IMR-90 (cell line): ENCODE measurements around the gene MRTFA. TPM values are rescaled to one million over a fixed set of nuclear protein-coding genes. Genes with fewer than 3 reads are reported as not detected.
A peak's percentile ranks its signal among the peaks of the same experiment; 100 is the strongest.

ENCODE experiments used
- ATAC-seq: fragments of 200-7000 bp; cut with Tn5 transposase; 2 replicates; pipeline ENCODE4 v1.9.1; 2020; ENCODE audit warnings: low read depth, mild to moderate bottlenecking, moderate library complexity
- BruUV-seq: library from RNA; stranded (reverse); fragments of 400-500 nt; replicated peaks from 2 replicates; lab custom pipeline; 2021; lab: Mats Ljungman, UMichigan
- CTCF ChIA-PET: fragments of 300-600 bp; formaldehyde crosslinking; extraction: SDS; loops from one replicate; lab custom pipeline; 2021; ENCODE audit warnings: antibody characterized with exemption; lab: Yijun Ruan, JAX
- POLR2A ChIA-PET: fragments of 300-600 bp; sonication (Branson Sonifier 250); formaldehyde crosslinking; loops from one replicate; lab custom pipeline; 2022; ENCODE audit warnings: antibody characterized with exemption; ENCODE audit not compliant: unreplicated experiment; lab: Charles Lee
- DNase-seq: peaks from one replicate; pipeline ENCODE4 v3.0.0; 2013
- H2AFZ ChIP-seq: replicated peaks from 2 replicates; pipeline ENCODE3; 2013; ENCODE audit warnings: low read length, mild to moderate bottlenecking; ENCODE audit not compliant: poor library complexity
- H2AK5ac ChIP-seq: 2 replicates; pipeline ENCODE4 v1.6.1; 2013; ENCODE audit warnings: low read depth, low read length, inconsistent platforms
- H2AK9ac ChIP-seq: replicated peaks from 2 replicates; pipeline ENCODE3; 2013; ENCODE audit warnings: mild to moderate bottlenecking, low read depth, low read length, moderate library complexity; ENCODE audit not compliant: poor library complexity
- H2BK120ac ChIP-seq: 2 replicates; pipeline ENCODE4 v1.6.1; 2013; ENCODE audit warnings: low read depth, low read length, inconsistent platforms
- H2BK15ac ChIP-seq: 3 replicates; pipeline ENCODE4 v1.6.1; 2013; ENCODE audit warnings: low read depth, low read length, inconsistent platforms
- H2BK20ac ChIP-seq: 2 replicates; pipeline ENCODE4 v1.6.1; 2013; ENCODE audit warnings: low read depth, mild to moderate bottlenecking, inconsistent platforms, low read length, moderate library complexity
- H2BK5ac ChIP-seq: 2 replicates; pipeline ENCODE4 v1.6.1; 2013; ENCODE audit warnings: mild to moderate bottlenecking, low read depth, low read length, inconsistent platforms; ENCODE audit not compliant: poor library complexity, severe bottlenecking
- H3K14ac ChIP-seq: replicated peaks from 2 replicates; pipeline ENCODE4 v1.6.1; 2013; ENCODE audit warnings: low read depth, low read length, inconsistent platforms
- H3K18ac ChIP-seq: 2 replicates; pipeline ENCODE4 v1.6.1; 2013; ENCODE audit warnings: low read depth, low read length, control low read depth
- H3K23ac ChIP-seq: 2 replicates; pipeline ENCODE4 v1.6.1; 2013; ENCODE audit warnings: low read depth, low read length, inconsistent platforms
- H3K27ac ChIP-seq: 2 replicates; pipeline ENCODE4 v1.5.1; 2013; ENCODE audit warnings: mild to moderate bottlenecking, control low read depth, low read length; ENCODE audit not compliant: insufficient read depth
- H3K27me3 ChIP-seq: 2 replicates; pipeline ENCODE4 v1.6.1; 2013; ENCODE audit warnings: low read length; ENCODE audit not compliant: control insufficient read depth, insufficient read depth
- H3K36me3 ChIP-seq: 2 replicates; pipeline ENCODE4 v1.6.1; 2013; ENCODE audit warnings: low read length, mixed read lengths; ENCODE audit not compliant: control insufficient read depth, insufficient read depth
- H3K4ac ChIP-seq: 2 replicates; pipeline ENCODE4 v1.6.1; 2013; ENCODE audit warnings: low read depth, low read length, inconsistent platforms
- H3K4me1 ChIP-seq: 2 replicates; pipeline ENCODE4 v1.6.1; 2013; ENCODE audit warnings: low read length, mixed read lengths; ENCODE audit not compliant: control insufficient read depth, insufficient read depth
- H3K4me2 ChIP-seq: 2 replicates; pipeline ENCODE4 v1.6.1; 2013; ENCODE audit warnings: low read depth, mild to moderate bottlenecking, control low read depth, low read length, moderate library complexity
- H3K4me3 ChIP-seq: 2 replicates; pipeline ENCODE4 v1.5.1; 2013; ENCODE audit warnings: low read depth, mild to moderate bottlenecking, control low read depth, low read length, moderate library complexity; ENCODE audit not compliant: insufficient read depth
- H3K56ac ChIP-seq: 2 replicates; pipeline ENCODE4 v1.6.1; 2013; ENCODE audit warnings: low read length, inconsistent platforms; ENCODE audit not compliant: insufficient read depth; ENCODE audit errors: extremely low read depth
- H3K79me1 ChIP-seq, 2 experiments: 2 replicates each; pipeline ENCODE4 v1.6.1; 2013; ENCODE audit warnings: low read length in 2 of 2, inconsistent platforms in 1 of 2, low read depth in 1 of 2
- H3K9ac ChIP-seq: 2 replicates; pipeline ENCODE4 v1.6.1; 2013; ENCODE audit warnings: low read depth, low read length, control low read depth
- H3K9me1 ChIP-seq: 2 replicates; pipeline ENCODE4 v1.6.1; 2013; ENCODE audit warnings: low read length, inconsistent platforms; ENCODE audit not compliant: insufficient read depth
- H3K9me3 ChIP-seq: 2 replicates; pipeline ENCODE4 v1.6.1; 2013; ENCODE audit warnings: low read length; ENCODE audit not compliant: control insufficient read depth, insufficient read depth
- H4K20me1 ChIP-seq: 2 replicates; pipeline ENCODE4 v1.6.1; 2013; ENCODE audit warnings: low read length, inconsistent platforms; ENCODE audit not compliant: insufficient read depth
- H4K5ac ChIP-seq: 2 replicates; pipeline ENCODE4 v1.6.1; 2013; ENCODE audit warnings: mild to moderate bottlenecking, low read depth, low read length, control low read depth
- H4K8ac ChIP-seq, 2 experiments: 2 replicates each; pipeline ENCODE4 v1.6.1; 2013; ENCODE audit warnings: low read depth in 2 of 2, low read length in 2 of 2, control low read depth in 1 of 2, inconsistent platforms in 1 of 2
- H4K91ac ChIP-seq: 2 replicates; pipeline ENCODE4 v1.6.1; 2013; ENCODE audit warnings: low read depth, low read length, inconsistent platforms; ENCODE audit not compliant: insufficient read depth
- MXI1 ChIP-seq: IDR thresholded peaks from 2 replicates; pipeline ENCODE4 v1.6.1; 2012; ENCODE audit warnings: low read depth, mild to moderate bottlenecking, low read length, moderate library complexity, borderline replicate concordance
- RAD21 ChIP-seq: IDR thresholded peaks from 2 replicates; pipeline ENCODE4 v1.6.1; 2012; ENCODE audit warnings: low read length, improper control_type of control experiment
- SMC3 ChIP-seq: fragments of 150-350 bp; IDR thresholded peaks from 2 replicates; pipeline ENCODE4 v1.6.1; 2016; ENCODE audit warnings: low read depth, mild to moderate bottlenecking, antibody characterized with exemption, low read length, moderate library complexity
- WGBS, 2 experiments: methylation state at CpG; one replicate each; pipeline versions ENCODE4 v1.1.5 to v1.1.7; 2013; ENCODE audit warnings: missing lambda C conversion rate in 2 of 2; ENCODE audit not compliant: insufficient read length in 1 of 2; ENCODE audit errors: extremely low coverage in 2 of 2; 5-methylcytosine and 5-hydroxymethylcytosine counted together
- dilution Hi-C: fragments of 300-500 bp; cut with HindIII; formaldehyde crosslinking; loops from one replicate; pipeline ENCODE4 v1.14.3; 2018; ENCODE audit warnings: low sequenced_read_pairs; ENCODE audit not compliant: unreplicated experiment
- in situ Hi-C: fragments of 300-500 bp; cut with MboI; formaldehyde crosslinking; loops from 3 replicates; pipeline ENCODE4 v1.14.3; 2019; ENCODE audit warnings: low sequenced_read_pairs, inconsistent platforms, mixed read lengths
- intact Hi-C: fragments of 100-400 bp; cut with micrococcal nuclease; formaldehyde crosslinking; loops from 2 replicates; pipeline ENCODE4 v1.10.0; 2022
- polyA plus RNA-seq, 3 experiments: library from polyadenylated mRNA; depleted of rRNA; stranded (reverse); fragments of >200 nt; gene quantifications; 2 replicates each; pipeline ENCODE4 v1.2.3, GENCODE V29; 2012; ENCODE audit warnings: low replicate concordance in 1 of 3
- total RNA-seq: library from RNA; depleted of rRNA; stranded (reverse); fragments of >200 nt; gene quantifications from 2 replicates; pipeline ENCODE4 v1.2.3, GENCODE V29; 2012
- TF ChIP-seq, protein P1 (sequence below): conservative IDR thresholded peaks from 2 replicates; pipeline ENCODE4 v1.5.1; 2012; ENCODE audit warnings: mild to moderate bottlenecking, low read depth, low read length, improper control_type of control experiment

MRTFA gene
- total and polyA plus RNA-seq, 2 of the 4 experiments (the other 2 are of a cell fraction): 12.5 to 17.2 TPM

DNA sequence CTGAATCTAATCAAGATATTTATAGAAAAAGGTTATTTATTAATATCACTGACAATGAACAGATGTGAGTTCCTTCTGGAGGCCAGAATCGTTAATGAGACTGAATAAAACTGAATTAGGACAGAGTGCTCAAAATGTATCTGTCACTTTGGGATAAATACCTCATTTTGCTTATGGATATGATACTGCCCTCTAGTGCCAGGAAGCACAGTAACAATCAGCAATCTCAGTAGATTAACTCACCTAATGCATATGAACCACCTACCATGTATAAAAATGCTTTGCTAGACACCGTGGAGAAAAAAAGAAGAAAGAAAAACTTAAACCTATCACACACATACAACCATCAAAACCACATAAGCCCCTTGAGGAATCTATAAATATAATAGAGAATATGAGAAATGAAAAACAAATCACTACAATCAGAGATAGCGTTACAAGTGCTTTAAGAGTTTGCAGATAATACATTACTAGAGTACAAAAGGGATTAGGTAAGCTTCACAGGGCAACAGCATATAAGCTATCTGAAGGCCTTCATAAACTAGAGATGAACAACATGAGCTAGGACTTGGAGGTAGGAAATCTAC, 148.8 kb downstream of the MRTFA start:
- Histone ChIP-seq H2AFZ (no peak overlapping the region), H3K27me3 (no peaks in the 10 kb centered on the region), H4K8ac (0 out of 4 replicates have a peak overlapping the region, but pooled peaks of 1 of the 2 experiments have one; percentile 24), H3K4me3 (no peak overlapping the region), H3K14ac (peak overlapping the region; percentile 53; the same call in 1 of the 2 replicates), H2AK9ac (no peak overlapping the region), H3K9me3 (no peaks in the 10 kb centered on the region), H4K5ac (no peak overlapping the region), H3K9ac (no peak overlapping the region), H3K18ac (peak overlapping the region; percentile 34; the same call in 1 of the 2 replicates), H3K4me1 (peaks cover 26% of the 10 kb centered on the region), H2BK120ac (no peak overlapping the region), H4K91ac (peak overlapping the region; percentile 60), H2BK15ac (no peak overlapping the region; the same call in 2 of the 3 replicates), H2AK5ac (0 out of 2 replicates have a peak overlapping the region, but pooled peaks have one; percentile 5), H3K56ac (no peak overlapping the region), H3K23ac (0 out of 2 replicates have a peak overlapping the region, but pooled peaks have one; percentile 62), H3K36me3 (peaks cover 3% of the 10 kb centered on the region; the same call in 1 of the 2 replicates), H3K79me1 (peaks cover 27 to 79% of the 10 kb centered on the region in 2 experiments), H3K27ac (no peak overlapping the region), H3K4ac (peak overlapping the region; percentile 7; the same call in 1 of the 2 replicates), H3K4me2 (no peak overlapping the region), H3K9me1 (peaks cover 32% of the 10 kb centered on the region), H4K20me1 (peaks cover 23% of the 10 kb centered on the region), H2BK20ac (peak overlapping the region; percentile 32; the same call in 1 of the 2 replicates), H2BK5ac (peak overlapping the region; percentile 31)
- POLR2A ChIA-PET: no interaction called here
- intact Hi-C loops (loop anchor here (2.0 kb wide), 1 partner anchor 51 kb away; no protein-coding TSS in a partner anchor), dilution Hi-C loops (no loop called here), in situ Hi-C loops (no loop called here)
- DNase-seq: peak; percentile 47
- WGBS, 2 experiments: no CpG with 5 or more reads among the region's 3 CpGs
- TF ChIP-seq SMC3: peak; percentile 47; the same call in 1 of the 2 replicates
- TF ChIP-seq, protein P1, sequence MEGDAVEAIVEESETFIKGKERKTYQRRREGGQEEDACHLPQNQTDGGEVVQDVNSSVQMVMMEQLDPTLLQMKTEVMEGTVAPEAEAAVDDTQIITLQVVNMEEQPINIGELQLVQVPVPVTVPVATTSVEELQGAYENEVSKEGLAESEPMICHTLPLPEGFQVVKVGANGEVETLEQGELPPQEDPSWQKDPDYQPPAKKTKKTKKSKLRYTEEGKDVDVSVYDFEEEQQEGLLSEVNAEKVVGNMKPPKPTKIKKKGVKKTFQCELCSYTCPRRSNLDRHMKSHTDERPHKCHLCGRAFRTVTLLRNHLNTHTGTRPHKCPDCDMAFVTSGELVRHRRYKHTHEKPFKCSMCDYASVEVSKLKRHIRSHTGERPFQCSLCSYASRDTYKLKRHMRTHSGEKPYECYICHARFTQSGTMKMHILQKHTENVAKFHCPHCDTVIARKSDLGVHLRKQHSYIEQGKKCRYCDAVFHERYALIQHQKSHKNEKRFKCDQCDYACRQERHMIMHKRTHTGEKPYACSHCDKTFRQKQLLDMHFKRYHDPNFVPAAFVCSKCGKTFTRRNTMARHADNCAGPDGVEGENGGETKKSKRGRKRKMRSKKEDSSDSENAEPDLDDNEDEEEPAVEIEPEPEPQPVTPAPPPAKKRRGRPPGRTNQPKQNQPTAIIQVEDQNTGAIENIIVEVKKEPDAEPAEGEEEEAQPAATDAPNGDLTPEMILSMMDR: peak; percentile 69
- TF ChIP-seq MXI1: no peak
- peak; percentile 58 for TF ChIP-seq RAD21
- no peak for ATAC-seq
- CTCF ChIA-PET: interaction anchor here (0.6 to 1.7 kb wide), 5 partner anchors 10 to 85 kb away, joined by 3 to 6 read pairs (median 5); no protein-coding TSS in a partner anchor
- no TSS peak for BruUV-seq
